GM12864 (cell line): ENCODE measurements around the gene SPEM1.

Source experiments
- DNase-seq: peaks from one replicate; pipeline ENCODE4 v3.0.0-alpha.2; 2011; ENCODE audit warnings: low read depth
- H3K4me3 ChIP-seq: 2 replicates; pipeline ENCODE4 v1.5.1; 2011; ENCODE audit warnings: mild to moderate bottlenecking, low read depth, low read length, control low read depth
- CTCF ChIP-seq: IDR thresholded peaks from 2 replicates; pipeline ENCODE4 v1.5.1; 2011; ENCODE audit warnings: low read depth, mild to moderate bottlenecking, moderate library complexity, low read length, control low read depth, inconsistent platforms; ENCODE audit errors: missing control alignments

SPEM1 gene

GRCh38 chr17:7411427-7411750 is 8.7 kb upstream of the SPEM1 start:
- no peak for TF ChIP-seq CTCF
- no peak for DNase-seq
- H3K4me3 ChIP-seq: no peak overlapping the region

GRCh38 chr17:7413346-7413985 is 6.7 kb upstream of the SPEM1 start:
- DNase-seq: no peak
- TF ChIP-seq CTCF: no peak
- H3K4me3 ChIP-seq: no peak overlapping the region

- no peak for DNase-seq
- no peak overlapping the region for H3K4me3 ChIP-seq
- TF ChIP-seq CTCF: no peak
Observed at GRCh38 chr17:7414837-7415236, 5.3 kb upstream of the SPEM1 start.

- no peak for TF ChIP-seq CTCF
- no peak for DNase-seq
- no peak overlapping the region for H3K4me3 ChIP-seq
Observed at GRCh38 chr17:7415784-7416183, 4.3 kb upstream of the SPEM1 start.

- H3K4me3 ChIP-seq: no peak overlapping the region
- no peak for DNase-seq
- TF ChIP-seq CTCF: peak; percentile 19
Observed at GRCh38 chr17:7416323-7416722, 3.8 kb upstream of the SPEM1 start.

- DNase-seq: no peak
- no peak overlapping the region for H3K4me3 ChIP-seq
- TF ChIP-seq CTCF: no peak
Observed at GRCh38 chr17:7417056-7417655, 3.0 kb upstream of the SPEM1 start.
